ENCODE results near the gene SAPCD2.

DNA sequence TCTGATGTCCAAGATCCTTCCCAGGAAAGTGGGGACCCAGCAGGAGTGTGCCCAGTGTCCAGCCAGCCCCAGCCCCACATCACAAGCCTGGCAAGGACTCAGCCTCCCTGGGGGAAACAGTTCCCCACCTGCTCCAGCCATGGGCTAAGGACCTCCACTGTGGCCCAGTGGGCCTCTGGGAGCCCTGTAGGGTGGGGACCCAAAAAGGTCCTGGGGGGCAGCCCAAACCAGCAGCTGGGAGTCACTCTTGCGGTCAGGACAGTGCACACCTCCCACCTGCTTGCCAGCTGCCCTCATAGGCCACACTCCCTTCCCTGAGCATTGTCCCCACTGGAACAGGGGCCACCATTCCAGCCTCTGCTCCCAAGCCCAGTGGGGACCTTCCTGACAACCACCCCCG lies 44.0 kb downstream of the SAPCD2 start:
- TF ChIP-seq, protein P1, sequence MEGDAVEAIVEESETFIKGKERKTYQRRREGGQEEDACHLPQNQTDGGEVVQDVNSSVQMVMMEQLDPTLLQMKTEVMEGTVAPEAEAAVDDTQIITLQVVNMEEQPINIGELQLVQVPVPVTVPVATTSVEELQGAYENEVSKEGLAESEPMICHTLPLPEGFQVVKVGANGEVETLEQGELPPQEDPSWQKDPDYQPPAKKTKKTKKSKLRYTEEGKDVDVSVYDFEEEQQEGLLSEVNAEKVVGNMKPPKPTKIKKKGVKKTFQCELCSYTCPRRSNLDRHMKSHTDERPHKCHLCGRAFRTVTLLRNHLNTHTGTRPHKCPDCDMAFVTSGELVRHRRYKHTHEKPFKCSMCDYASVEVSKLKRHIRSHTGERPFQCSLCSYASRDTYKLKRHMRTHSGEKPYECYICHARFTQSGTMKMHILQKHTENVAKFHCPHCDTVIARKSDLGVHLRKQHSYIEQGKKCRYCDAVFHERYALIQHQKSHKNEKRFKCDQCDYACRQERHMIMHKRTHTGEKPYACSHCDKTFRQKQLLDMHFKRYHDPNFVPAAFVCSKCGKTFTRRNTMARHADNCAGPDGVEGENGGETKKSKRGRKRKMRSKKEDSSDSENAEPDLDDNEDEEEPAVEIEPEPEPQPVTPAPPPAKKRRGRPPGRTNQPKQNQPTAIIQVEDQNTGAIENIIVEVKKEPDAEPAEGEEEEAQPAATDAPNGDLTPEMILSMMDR (IDR thresholded peaks at IDR 0.05; ENCODE audit: low read length), result no peak
- TF ChIP-seq EZH2 (optimal IDR thresholded peaks at IDR 0.05; ENCODE audit: low read depth, low read length), result no peak

Measured in MM.1S (cell line).